HL-60 (cell line): ENCODE results near the gene ANKRD11.

Experiments
- GABPA ChIP-seq: IDR thresholded peaks from 2 replicates; pipeline ENCODE4 v1.6.1; 2012; ENCODE audit warnings: low read depth
- POLR2AphosphoS5 ChIP-seq: IDR thresholded peaks from 2 replicates; pipeline ENCODE4 v1.6.1; 2012; ENCODE audit warnings: low read depth
- TF ChIP-seq, protein P1 (sequence below): IDR thresholded peaks from one replicate; pipeline ENCODE4 v1.5.1; 2011; ENCODE audit warnings: low read length, control low read depth, inconsistent platforms; ENCODE audit not compliant: insufficient read depth
- TF ChIP-seq, protein P2 (sequence below): IDR thresholded peaks from 2 replicates; pipeline ENCODE4 v1.6.1; 2012; ENCODE audit warnings: low read depth; ENCODE audit not compliant: insufficient replicate concordance

DNA sequence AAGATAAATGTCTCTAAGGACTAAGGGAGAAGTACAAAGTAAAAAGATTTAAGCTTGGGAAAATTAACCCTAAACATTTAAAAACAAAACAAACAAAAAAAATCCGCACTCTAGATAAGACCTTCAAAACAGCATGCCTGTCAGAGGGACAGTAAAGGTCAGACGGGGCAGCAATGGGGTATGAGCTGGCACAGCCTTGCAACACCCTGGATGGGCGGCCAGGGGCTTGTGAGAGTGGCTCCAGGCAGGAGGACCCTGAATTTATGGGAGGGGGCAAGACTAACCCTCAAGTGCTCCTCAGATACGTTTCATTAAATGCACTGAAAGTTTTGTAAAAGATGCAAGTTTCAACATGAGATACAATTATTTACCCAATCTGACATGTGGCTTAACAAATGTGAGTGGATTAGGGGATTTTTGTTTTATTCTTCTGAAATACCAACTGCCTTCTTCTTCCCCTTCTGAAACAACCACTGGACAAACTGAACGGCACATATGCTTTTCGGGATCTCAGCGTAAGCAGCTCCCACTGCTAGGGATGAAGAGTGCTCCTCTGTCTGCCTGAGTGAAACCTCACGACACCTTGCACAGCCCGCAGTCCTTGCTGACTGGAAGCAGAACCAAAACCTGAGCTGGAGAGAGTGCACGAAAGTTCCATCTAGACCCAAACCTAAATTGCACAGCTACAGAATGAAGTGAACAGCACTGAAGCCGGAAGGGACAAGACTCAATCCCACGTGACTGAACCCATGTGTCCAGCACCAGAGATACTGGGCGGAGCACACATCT is 128.4 kb downstream of the ANKRD11 start:
- TF ChIP-seq POLR2AphosphoS5 (no peak), GABPA (no peak)
- TF ChIP-seq, protein P1, sequence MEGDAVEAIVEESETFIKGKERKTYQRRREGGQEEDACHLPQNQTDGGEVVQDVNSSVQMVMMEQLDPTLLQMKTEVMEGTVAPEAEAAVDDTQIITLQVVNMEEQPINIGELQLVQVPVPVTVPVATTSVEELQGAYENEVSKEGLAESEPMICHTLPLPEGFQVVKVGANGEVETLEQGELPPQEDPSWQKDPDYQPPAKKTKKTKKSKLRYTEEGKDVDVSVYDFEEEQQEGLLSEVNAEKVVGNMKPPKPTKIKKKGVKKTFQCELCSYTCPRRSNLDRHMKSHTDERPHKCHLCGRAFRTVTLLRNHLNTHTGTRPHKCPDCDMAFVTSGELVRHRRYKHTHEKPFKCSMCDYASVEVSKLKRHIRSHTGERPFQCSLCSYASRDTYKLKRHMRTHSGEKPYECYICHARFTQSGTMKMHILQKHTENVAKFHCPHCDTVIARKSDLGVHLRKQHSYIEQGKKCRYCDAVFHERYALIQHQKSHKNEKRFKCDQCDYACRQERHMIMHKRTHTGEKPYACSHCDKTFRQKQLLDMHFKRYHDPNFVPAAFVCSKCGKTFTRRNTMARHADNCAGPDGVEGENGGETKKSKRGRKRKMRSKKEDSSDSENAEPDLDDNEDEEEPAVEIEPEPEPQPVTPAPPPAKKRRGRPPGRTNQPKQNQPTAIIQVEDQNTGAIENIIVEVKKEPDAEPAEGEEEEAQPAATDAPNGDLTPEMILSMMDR, result no peak
- TF ChIP-seq, protein P2, sequence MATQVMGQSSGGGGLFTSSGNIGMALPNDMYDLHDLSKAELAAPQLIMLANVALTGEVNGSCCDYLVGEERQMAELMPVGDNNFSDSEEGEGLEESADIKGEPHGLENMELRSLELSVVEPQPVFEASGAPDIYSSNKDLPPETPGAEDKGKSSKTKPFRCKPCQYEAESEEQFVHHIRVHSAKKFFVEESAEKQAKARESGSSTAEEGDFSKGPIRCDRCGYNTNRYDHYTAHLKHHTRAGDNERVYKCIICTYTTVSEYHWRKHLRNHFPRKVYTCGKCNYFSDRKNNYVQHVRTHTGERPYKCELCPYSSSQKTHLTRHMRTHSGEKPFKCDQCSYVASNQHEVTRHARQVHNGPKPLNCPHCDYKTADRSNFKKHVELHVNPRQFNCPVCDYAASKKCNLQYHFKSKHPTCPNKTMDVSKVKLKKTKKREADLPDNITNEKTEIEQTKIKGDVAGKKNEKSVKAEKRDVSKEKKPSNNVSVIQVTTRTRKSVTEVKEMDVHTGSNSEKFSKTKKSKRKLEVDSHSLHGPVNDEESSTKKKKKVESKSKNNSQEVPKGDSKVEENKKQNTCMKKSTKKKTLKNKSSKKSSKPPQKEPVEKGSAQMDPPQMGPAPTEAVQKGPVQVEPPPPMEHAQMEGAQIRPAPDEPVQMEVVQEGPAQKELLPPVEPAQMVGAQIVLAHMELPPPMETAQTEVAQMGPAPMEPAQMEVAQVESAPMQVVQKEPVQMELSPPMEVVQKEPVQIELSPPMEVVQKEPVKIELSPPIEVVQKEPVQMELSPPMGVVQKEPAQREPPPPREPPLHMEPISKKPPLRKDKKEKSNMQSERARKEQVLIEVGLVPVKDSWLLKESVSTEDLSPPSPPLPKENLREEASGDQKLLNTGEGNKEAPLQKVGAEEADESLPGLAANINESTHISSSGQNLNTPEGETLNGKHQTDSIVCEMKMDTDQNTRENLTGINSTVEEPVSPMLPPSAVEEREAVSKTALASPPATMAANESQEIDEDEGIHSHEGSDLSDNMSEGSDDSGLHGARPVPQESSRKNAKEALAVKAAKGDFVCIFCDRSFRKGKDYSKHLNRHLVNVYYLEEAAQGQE, result no peak
